ENCODE results near the gene LIPM. TPM values are rescaled to one million over a fixed set of nuclear protein-coding genes. Genes with fewer than 3 reads are reported as not detected.

Gene LIPM, protein sequence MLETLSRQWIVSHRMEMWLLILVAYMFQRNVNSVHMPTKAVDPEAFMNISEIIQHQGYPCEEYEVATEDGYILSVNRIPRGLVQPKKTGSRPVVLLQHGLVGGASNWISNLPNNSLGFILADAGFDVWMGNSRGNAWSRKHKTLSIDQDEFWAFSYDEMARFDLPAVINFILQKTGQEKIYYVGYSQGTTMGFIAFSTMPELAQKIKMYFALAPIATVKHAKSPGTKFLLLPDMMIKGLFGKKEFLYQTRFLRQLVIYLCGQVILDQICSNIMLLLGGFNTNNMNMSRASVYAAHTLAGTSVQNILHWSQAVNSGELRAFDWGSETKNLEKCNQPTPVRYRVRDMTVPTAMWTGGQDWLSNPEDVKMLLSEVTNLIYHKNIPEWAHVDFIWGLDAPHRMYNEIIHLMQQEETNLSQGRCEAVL
- total RNA-seq = not detected
- under 1 TPM in 1 of 6 donors, not detected in 5; 0.14 TPM for polyA plus RNA-seq (ENCODE audit: insufficient read length in 6 of 6)
- long read RNA-seq, donor 1 = 0 reads
- long read RNA-seq, donor 2 = 0 reads
- long read RNA-seq, donor 3 = 0 reads
- long read RNA-seq, donor 4 = 0 reads
- long read RNA-seq, donor 5 = 0 reads
- long read RNA-seq, donor 6 = 0 reads
- long read RNA-seq, donor 7 = 0 reads
- long read RNA-seq, donor 8 = 0 reads
- long read RNA-seq, donor 9 = 0 reads
- long read RNA-seq, donor 10 = 0 reads
- long read RNA-seq, donor 11 = 0 reads
- long read RNA-seq, donor 12 = 0 reads

DNA sequence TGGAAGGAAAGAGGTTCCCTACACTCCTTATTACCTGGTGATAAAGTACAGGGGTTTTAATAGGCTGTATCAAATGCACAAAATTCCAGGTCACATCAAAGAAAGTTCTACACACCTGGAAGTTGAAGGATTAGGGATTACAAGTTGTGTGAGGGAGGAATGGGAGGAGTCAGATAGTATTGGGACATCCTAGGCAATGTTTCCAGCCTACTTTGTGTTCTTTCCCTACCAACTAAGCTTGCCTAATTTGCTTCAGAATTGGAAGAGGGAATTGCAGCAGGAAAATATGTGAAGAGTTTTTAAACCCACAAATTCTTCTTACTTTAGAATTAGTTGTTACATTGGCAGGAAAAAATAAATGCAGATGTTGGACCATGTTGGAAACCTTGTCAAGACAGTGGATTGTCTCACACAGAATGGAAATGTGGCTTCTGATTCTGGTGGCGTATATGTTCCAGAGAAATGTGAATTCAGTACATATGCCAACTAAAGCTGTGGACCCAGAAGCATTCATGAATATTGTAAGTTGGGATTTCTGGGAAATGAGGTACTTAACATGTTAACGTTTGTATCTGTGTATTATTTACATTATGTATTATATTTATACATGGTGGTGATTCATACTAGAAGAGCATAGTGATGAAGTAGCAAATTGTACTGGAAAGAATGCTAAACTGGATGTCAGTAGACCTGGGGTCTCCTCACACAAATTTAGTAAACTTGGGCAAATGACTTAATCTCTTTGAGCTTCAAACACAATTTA is at the start of gene LIPM:
TSS of gene LIPM (plus strand) at position 208 of the 763 bp plus-strand sequence. CDS start at position 375, 167 bp downstream.
- Histone ChIP-seq H3K27me3 (peaks cover 0 to 5% of the 10 kb centered on the region in 2 donors), H3K36me3 (no peaks in the 10 kb centered on the region), H3K27ac (no peak within 1 kb of the TSS), H3K9me3 (no peaks in the 10 kb centered on the region), H3K4me1 (no peaks in the 10 kb centered on the region), H3K4me3 (no peak within 1 kb of the TSS)
- DNase-seq (no peak), ATAC-seq (no peak)
- TF ChIP-seq, protein P1, sequence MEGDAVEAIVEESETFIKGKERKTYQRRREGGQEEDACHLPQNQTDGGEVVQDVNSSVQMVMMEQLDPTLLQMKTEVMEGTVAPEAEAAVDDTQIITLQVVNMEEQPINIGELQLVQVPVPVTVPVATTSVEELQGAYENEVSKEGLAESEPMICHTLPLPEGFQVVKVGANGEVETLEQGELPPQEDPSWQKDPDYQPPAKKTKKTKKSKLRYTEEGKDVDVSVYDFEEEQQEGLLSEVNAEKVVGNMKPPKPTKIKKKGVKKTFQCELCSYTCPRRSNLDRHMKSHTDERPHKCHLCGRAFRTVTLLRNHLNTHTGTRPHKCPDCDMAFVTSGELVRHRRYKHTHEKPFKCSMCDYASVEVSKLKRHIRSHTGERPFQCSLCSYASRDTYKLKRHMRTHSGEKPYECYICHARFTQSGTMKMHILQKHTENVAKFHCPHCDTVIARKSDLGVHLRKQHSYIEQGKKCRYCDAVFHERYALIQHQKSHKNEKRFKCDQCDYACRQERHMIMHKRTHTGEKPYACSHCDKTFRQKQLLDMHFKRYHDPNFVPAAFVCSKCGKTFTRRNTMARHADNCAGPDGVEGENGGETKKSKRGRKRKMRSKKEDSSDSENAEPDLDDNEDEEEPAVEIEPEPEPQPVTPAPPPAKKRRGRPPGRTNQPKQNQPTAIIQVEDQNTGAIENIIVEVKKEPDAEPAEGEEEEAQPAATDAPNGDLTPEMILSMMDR (IDR thresholded peaks at IDR 0.05) = no peak
- intact Hi-C loops (cut with DNase I) = loop anchor here in 1 of 2 donors (10.0 kb wide), 1 partner anchor 108 kb away; no protein-coding TSS in a partner anchor

DNA sequence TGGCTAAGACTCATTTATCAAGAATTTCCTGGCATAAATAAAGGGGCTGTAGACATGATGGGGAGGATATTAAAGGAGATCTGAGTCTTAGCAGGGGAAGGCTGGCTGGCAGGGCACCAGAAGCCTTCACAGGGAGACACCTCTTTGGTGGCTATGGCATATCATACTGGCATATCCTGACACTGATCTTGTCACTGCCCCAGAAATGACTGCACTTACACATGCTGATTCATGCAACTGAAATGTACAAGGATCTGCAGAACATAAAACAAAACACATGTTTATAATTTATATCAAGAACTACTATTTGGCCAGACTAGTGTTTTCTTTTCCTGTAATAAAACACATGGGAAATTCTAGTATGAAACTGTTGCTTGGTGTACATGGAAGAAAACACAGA is 48.2 kb upstream of the LIPM start:
- Histone ChIP-seq H3K27ac (no peak overlapping the region), H3K9me3 (peaks cover 0 to 2% of the 10 kb centered on the region in 2 donors), H3K4me1 (no peaks in the 10 kb centered on the region), H3K4me3 (no peak overlapping the region), H3K36me3 (no peaks in the 10 kb centered on the region), H3K27me3 (no peaks in the 10 kb centered on the region)
- TF ChIP-seq, protein P1 (IDR thresholded peaks at IDR 0.05) = no peak
- ATAC-seq (no peak), DNase-seq (no peak)
- intact Hi-C loops (cut with DNase I) = no loop called here

DNA sequence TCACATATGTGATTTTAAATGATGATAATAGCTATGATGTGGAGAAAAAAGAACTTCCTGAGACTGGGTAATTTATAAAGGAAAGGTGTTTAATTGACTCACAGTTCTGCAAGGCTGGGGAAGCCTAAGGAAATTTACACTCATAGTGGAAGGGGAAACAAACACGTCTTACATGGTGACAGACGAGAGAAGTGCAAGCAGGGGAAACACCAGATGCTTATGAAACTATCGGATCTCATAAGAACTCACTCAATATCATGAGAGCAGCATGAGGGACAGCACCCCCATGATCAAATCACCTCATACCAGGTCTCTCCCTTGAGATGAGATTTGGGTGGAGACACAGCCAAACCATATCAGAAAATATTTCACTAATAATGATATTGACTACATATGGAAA is 46.8 kb upstream of the LIPM start:
- H3K27ac ChIP-seq = no peak overlapping the region
- H3K4me1 ChIP-seq = no peaks in the 10 kb centered on the region
- DNase-seq (no peak), ATAC-seq (no peak)
- no peaks in the 10 kb centered on the region for H3K36me3 ChIP-seq
- H3K9me3 ChIP-seq = no peaks in the 10 kb centered on the region
- no peak overlapping the region for H3K4me3 ChIP-seq
- H3K27me3 ChIP-seq = no peaks in the 10 kb centered on the region
- TF ChIP-seq, protein P1 (IDR thresholded peaks at IDR 0.05) = no peak
- intact Hi-C loops (cut with DNase I) = no loop called here

DNA sequence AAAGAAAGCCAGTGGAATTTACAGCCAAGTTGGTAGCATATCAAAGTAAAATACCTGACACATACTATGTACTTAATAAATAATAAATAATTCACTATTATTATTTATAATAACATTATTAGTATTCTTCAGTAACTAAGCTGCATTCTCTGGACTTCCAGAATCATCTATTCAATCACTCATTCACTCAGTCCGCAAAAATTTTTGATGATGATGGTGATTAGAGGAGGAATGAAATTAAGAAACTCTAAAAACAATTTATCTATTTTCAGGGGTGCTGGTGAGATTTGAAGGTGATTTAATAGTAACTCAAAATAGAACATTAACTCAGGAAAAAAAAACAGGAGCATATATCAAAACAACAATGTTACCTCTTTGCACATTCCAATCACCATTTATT is 45.9 kb upstream of the LIPM start:
- Histone ChIP-seq H3K27ac (no peak overlapping the region), H3K9me3 (no peaks in the 10 kb centered on the region), H3K4me3 (no peak overlapping the region), H3K27me3 (no peaks in the 10 kb centered on the region), H3K4me1 (no peaks in the 10 kb centered on the region), H3K36me3 (no peaks in the 10 kb centered on the region)
- TF ChIP-seq, protein P1 (IDR thresholded peaks at IDR 0.05) = no peak
- DNase-seq = no peak
- intact Hi-C loops (cut with DNase I) = no loop called here
- ATAC-seq = no peak

Measured in left lung (tissue), 14 donors.